GM19043 (cell line): ENCODE data around the gene MAGOH.
"Not testable (repeated sequence)": the region's sequence is repeated elsewhere in the genome, so short reads cannot be mapped to it uniquely, and the experiment has no call there.

Source experiments
- ATAC-seq: cut with Tn5 transposase; IDR thresholded peaks from one replicate; pipeline ENCODE4 v1.9.1; 2021; ENCODE audit warnings: low read depth; ENCODE audit not compliant: unreplicated experiment

MAGOH gene

GRCh38 chr1:53238197-53239155 is at the start of gene MAGOH:
MAGOH (minus strand) TSS chr1:53238518; CDS start chr1:53238448, 70 bp downstream.
- ATAC-seq = peak; percentile 99

GRCh38 chr1:53286955-53287354 is 48.6 kb upstream of the MAGOH start:
- no peak for ATAC-seq

- ATAC-seq = no peak
These were observed 47.8 kb upstream of the MAGOH start for GRCh38 chr1:53285969-53286760.

GRCh38 chr1:53285546-53285945 is 47.2 kb upstream of the MAGOH start:
- ATAC-seq = no peak

GRCh38 chr1:53284224-53285020 is 46.1 kb upstream of the MAGOH start:
- no peak for ATAC-seq

- ATAC-seq = not testable (repeated sequence)
These were observed 44.8 kb upstream of the MAGOH start for GRCh38 chr1:53283156-53283555.

GRCh38 chr1:53281133-53281532 is 42.8 kb upstream of the MAGOH start:
- no peak for ATAC-seq

- ATAC-seq = no peak
These were observed 42.2 kb upstream of the MAGOH start for GRCh38 chr1:53280496-53280895.

GRCh38 chr1:53279296-53280200 is 41.2 kb upstream of the MAGOH start:
- no peak for ATAC-seq

GRCh38 chr1:53278298-53278725 is 40.0 kb upstream of the MAGOH start:
- ATAC-seq = no peak

GRCh38 chr1:53277326-53277725 is 39.0 kb upstream of the MAGOH start:
- ATAC-seq = no peak

- ATAC-seq = no peak
These were observed 38.6 kb upstream of the MAGOH start for GRCh38 chr1:53276902-53277281.

GRCh38 chr1:53276153-53276901 is 38.0 kb upstream of the MAGOH start:
- no peak for ATAC-seq

- ATAC-seq = no peak
These were observed 37.2 kb upstream of the MAGOH start for GRCh38 chr1:53275566-53275965.

GRCh38 chr1:53274541-53275185 is 36.3 kb upstream of the MAGOH start:
- ATAC-seq = no peak

GRCh38 chr1:53274026-53274425 is 35.7 kb upstream of the MAGOH start:
- ATAC-seq = no peak

- no peak for ATAC-seq
These were observed 35.2 kb upstream of the MAGOH start for GRCh38 chr1:53273526-53273925.

GRCh38 chr1:53272349-53272748 is 34.0 kb upstream of the MAGOH start:
- no peak for ATAC-seq
